ENCODE measurements around the gene ARMCX1.

The ARMCX1 gene

DNA sequence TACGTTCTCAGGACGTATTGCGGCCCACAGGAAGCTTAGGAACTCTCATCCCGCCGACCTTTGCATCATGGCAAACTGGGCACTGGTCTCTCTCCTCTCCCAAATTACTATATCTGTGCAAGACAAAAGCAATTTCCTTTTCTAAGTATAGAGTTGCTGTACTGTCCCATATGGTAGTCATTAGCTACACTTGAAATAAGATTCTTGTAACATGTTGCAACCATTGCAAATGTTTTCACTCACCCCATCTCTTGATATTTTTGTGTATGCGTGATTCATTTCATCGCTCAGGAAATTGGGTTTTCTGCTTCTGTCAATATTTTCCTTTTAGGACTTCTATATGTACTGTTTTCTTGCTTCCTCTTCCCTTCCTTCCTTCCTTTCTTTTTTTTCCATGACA lies 51.7 kb downstream of the ARMCX1 start:
- no peak overlapping the region for H3K4me3 ChIP-seq (ENCODE audit: low read depth in 1 of 2, low read length in 2 of 2)
- no peak overlapping the region for H3K27ac ChIP-seq (ENCODE audit: low read length)
- H3K9me3 ChIP-seq (ENCODE audit: control insufficient read depth in 1 of 2, low read length in 2 of 2) = no peaks in the 10 kb centered on the region
- no peaks in the 10 kb centered on the region for H3K27me3 ChIP-seq (ENCODE audit: low read depth, low read length)
- H3K4me1 ChIP-seq (ENCODE audit: control insufficient read depth in 1 of 2, insufficient read depth in 2 of 2, low read length in 2 of 2) = no peaks in the 10 kb centered on the region
- no peaks in the 10 kb centered on the region for H3K36me3 ChIP-seq (ENCODE audit: control insufficient read depth in 1 of 2, insufficient read depth in 2 of 2, low read length in 2 of 2)

Data from muscle layer of duodenum (tissue), 2 donors.